Measurements from ENCODE around the gene SEC62. TPM values are rescaled to one million over a fixed set of nuclear protein-coding genes. Genes with fewer than 3 reads are reported as not detected.

Gene SEC62
- total and polyA plus RNA-seq, 12 donors = 34.1 to 165 (median 77.7) TPM

DNA sequence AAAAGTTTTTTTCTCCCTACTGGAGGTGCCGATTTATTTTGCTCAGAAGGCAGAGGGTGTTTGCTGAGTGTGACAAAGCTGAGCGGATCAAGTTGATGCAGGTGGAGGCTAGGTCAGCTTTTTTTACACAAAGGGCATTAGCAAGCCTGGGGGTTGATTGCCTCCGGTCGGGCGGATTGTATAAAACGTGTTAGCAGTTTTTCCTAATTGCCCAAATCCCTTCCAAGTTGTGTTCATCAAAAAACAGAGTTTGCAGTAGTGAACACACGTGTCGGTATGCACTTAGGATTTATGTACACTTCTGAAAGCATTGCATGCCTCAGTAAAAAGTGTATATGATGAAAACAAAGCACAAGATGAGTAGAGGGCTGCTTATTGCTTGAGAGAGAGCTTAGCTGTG lies 73.8 kb downstream of the SEC62 start:
- intact Hi-C loops (cut with DNase I) = no loop called here
- Histone ChIP-seq H3K4me1 (peaks cover 0 to 24% (median 14%) of the 10 kb centered on the region in 9 donors), H3K27ac (no peak overlapping the region), H3K9me3 (no peaks in the 10 kb centered on the region), H3K36me3 (no peaks in the 10 kb centered on the region), H3K27me3 (peaks cover 0 to 46% (median 28%) of the 10 kb centered on the region in 7 donors), H3K4me3 (no peak overlapping the region)
- no peak for DNase-seq
- WGBS, 2 donors = 39 to 48% methylated on average over 8 of the region's 8 CpGs
- TF ChIP-seq, protein P1, sequence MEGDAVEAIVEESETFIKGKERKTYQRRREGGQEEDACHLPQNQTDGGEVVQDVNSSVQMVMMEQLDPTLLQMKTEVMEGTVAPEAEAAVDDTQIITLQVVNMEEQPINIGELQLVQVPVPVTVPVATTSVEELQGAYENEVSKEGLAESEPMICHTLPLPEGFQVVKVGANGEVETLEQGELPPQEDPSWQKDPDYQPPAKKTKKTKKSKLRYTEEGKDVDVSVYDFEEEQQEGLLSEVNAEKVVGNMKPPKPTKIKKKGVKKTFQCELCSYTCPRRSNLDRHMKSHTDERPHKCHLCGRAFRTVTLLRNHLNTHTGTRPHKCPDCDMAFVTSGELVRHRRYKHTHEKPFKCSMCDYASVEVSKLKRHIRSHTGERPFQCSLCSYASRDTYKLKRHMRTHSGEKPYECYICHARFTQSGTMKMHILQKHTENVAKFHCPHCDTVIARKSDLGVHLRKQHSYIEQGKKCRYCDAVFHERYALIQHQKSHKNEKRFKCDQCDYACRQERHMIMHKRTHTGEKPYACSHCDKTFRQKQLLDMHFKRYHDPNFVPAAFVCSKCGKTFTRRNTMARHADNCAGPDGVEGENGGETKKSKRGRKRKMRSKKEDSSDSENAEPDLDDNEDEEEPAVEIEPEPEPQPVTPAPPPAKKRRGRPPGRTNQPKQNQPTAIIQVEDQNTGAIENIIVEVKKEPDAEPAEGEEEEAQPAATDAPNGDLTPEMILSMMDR (IDR thresholded peaks at IDR 0.05) = no peak
- no peak for ATAC-seq

DNA sequence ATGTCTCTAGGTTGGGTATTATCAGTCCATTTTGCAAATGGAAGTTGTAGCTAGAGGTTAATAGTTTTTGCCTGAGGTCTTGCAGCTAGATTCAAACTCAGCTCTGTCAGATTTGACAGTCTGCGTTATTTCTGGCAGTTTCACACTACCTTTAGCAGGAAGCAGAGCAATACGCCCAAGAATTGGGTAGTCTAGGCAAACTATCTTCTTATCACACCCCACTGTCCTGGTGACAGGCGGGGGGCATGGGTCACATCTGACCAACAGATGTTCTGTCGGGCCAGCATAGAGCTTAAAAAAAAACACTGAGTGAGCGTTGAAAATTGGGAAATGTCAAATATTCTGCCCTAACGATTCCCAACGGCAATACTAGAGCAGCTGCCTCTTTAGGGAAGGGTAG lies 76.9 kb downstream of the SEC62 start:
- intact Hi-C loops (cut with DNase I) = no loop called here
- Histone ChIP-seq H3K9me3 (no peaks in the 10 kb centered on the region), H3K27ac (no peak overlapping the region), H3K36me3 (no peaks in the 10 kb centered on the region), H3K4me3 (no peak overlapping the region), H3K27me3 (peaks cover 0 to 31% (median 5%) of the 10 kb centered on the region in 7 donors), H3K4me1 (peaks cover 0 to 20% (median 3%) of the 10 kb centered on the region in 9 donors)
- DNase-seq (no peak), ATAC-seq (no peak)
- WGBS, 2 donors = 69 to 71% methylated on average over 7 of the region's 7 CpGs
- TF ChIP-seq, protein P1 (IDR thresholded peaks at IDR 0.05) = no peak

DNA sequence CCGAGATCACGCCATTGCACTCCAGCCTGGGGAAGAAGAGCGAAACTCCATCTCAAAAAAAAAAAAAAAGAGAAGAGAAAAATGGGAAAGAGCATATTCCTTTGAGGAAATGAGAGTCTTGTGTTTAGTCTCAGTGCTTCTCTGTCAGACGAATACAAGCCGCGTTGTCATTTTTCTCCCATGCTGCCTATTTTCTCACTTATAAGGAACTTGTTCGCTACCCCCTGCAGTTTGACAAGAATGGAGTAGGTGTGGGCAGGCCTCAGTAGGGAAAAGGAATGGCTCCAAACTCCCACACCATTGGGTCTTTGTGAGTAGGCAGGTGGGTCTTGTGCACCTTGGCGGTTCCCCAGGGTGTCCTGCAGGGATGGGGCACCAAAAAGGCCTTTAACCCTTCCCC lies 77.7 kb downstream of the SEC62 start:
- peaks cover 0 to 24% (median under 1%) of the 10 kb centered on the region in 7 donors for H3K27me3 ChIP-seq
- H3K9me3 ChIP-seq = no peaks in the 10 kb centered on the region
- 87 to 93% methylated on average over 8 of the region's 8 CpGs for WGBS, 2 donors
- H3K4me1 ChIP-seq = peaks cover 0 to 16% (median 0%) of the 10 kb centered on the region in 9 donors
- DNase-seq = no peak
- no peaks in the 10 kb centered on the region for H3K36me3 ChIP-seq
- intact Hi-C loops (cut with DNase I) = no loop called here
- peak overlapping the region in 2 of 10 donors; percentile 9 to 88 for H3K27ac ChIP-seq
- TF ChIP-seq, protein P1 (IDR thresholded peaks at IDR 0.05) = no peak
- ATAC-seq = peak in 2 of 8 donors; percentile 47 to 65
- H3K4me3 ChIP-seq = peak overlapping the region in 1 of 10 donors; percentile 20

DNA sequence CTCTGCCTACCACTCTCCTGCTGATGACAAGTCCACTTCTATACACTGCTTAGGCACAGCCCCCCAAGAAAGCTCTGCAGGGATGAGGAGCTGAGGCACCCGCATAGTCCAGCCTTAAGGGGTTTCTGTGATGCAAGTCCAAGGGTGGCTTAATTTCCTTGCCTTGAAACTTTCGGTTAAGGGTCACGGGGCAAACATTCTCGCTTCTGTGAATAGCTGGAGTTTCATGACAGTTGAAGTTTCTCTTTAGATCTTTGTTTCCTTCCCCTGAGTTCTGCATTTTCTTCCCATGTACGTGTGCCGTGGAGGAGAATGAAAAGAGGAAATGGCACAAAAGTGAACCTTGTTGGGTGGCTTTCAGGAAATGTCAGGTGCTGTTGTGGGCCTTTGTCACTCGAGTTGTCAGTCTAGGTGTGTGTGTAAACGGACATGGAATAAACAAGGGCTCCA lies 78.2 kb downstream of the SEC62 start:
- 76 to 87% methylated on average over 8 of the region's 8 CpGs for WGBS, 2 donors
- no peaks in the 10 kb centered on the region for H3K36me3 ChIP-seq
- TF ChIP-seq, protein P1 (IDR thresholded peaks at IDR 0.05) = no peak
- H3K27me3 ChIP-seq = peaks cover 0 to 21% (median 0%) of the 10 kb centered on the region in 7 donors
- no peak for DNase-seq
- H3K4me1 ChIP-seq = peaks cover 0 to 20% (median 0%) of the 10 kb centered on the region in 9 donors
- ATAC-seq = peak in 2 of 8 donors; percentile 35 to 52
- intact Hi-C loops (cut with DNase I) = no loop called here
- H3K4me3 ChIP-seq = peak overlapping the region in 1 of 10 donors; percentile 20
- H3K9me3 ChIP-seq = no peaks in the 10 kb centered on the region
- H3K27ac ChIP-seq = peak overlapping the region in 2 of 10 donors; percentile 9 to 88
